Tibial nerve (tissue), 4 donors: ENCODE data around the gene DUS1L. TPM values are rescaled to one million over a fixed set of nuclear protein-coding genes. Genes with fewer than 3 reads are reported as not detected.

Experiments used
- DNase-seq, 2 donors: peaks; one replicate each; pipeline ENCODE4 v3.0.0-alpha.2; 2019; ENCODE audit warnings: low spot score in 2 of 2
- H3K27ac ChIP-seq, 4 donors: fragments of 200-600 bp; sonication (generic) in 3 of 4; one replicate each; pipeline ENCODE4 v1.5.1; 2017 to 2019; ENCODE audit warnings: mild to moderate bottlenecking in 1 of 4
- H3K27me3 ChIP-seq, 2 donors: fragments of 200-600 bp; sonication (generic) in 1 of 2; one replicate each; pipeline versions ENCODE4 v1.5.1 to v1.6.0; 2017 to 2019
- H3K36me3 ChIP-seq, 3 donors: fragments of 200-600 bp; sonication (generic); one replicate each; pipeline ENCODE4 v1.5.1; 2018 to 2019
- H3K4me1 ChIP-seq, 4 donors: fragments of 200-600 bp; sonication (generic) in 3 of 4; one replicate each; pipeline ENCODE4 v1.5.1; 2017 to 2019
- H3K4me3 ChIP-seq, 4 donors: fragments of 200-600 bp; sonication (generic) in 3 of 4; one replicate each; pipeline ENCODE4 v1.5.1; 2017 to 2019; ENCODE audit warnings: mild to moderate bottlenecking in 1 of 4, moderate library complexity in 1 of 4
- H3K9me3 ChIP-seq, 4 donors: fragments of 200-600 bp; sonication (generic) in 3 of 4; one replicate each; pipeline ENCODE4 v1.5.1; 2017 to 2019
- CTCF ChIP-seq, 5 experiments: fragments of 200-600 bp in 3 of 5; fragments of 450-650 bp in 2 of 5; sonication (generic) in 3 of 5; IDR thresholded peaks; one replicate each; pipeline ENCODE4 v1.5.1; 2016 to 2019; ENCODE audit warnings: antibody characterized with exemption in 5 of 5, mild to moderate bottlenecking in 3 of 5, moderate library complexity in 2 of 5
- EP300 ChIP-seq, 2 donors: sonication (generic); formaldehyde crosslinking; IDR thresholded peaks; one replicate each; pipeline ENCODE4 v1.6.1; 2017; ENCODE audit warnings: antibody characterized with exemption in 2 of 2, mild to moderate bottlenecking in 1 of 2
- POLR2A ChIP-seq, 2 donors: fragments of 450-650 bp; IDR thresholded peaks; one replicate each; pipeline ENCODE4 v1.6.1; 2017; ENCODE audit warnings: antibody characterized with exemption in 2 of 2, mild to moderate bottlenecking in 2 of 2, moderate library complexity in 2 of 2
- WGBS, 2 donors: methylation state at CpG; one replicate each; pipeline ENCODE4 v1.1.5; 2018; 5-methylcytosine and 5-hydroxymethylcytosine counted together
- total RNA-seq, 4 donors: library from RNA; depleted of rRNA; stranded (reverse); fragments of >200 nt; gene quantifications; one replicate each; pipeline ENCODE4 v1.1.0, GENCODE V29; 2016

DUS1L gene
- total RNA-seq, 4 donors from 2014 or later, result 85.2 to 179 (median 106) TPM

GRCh38 chr17:82072827-82073226 is 7.2 kb upstream of the DUS1L start:
- no peak for TF ChIP-seq CTCF (IDR thresholded peaks at IDR 0.05)
- no peak for TF ChIP-seq POLR2A (IDR thresholded peaks at IDR 0.05)
- TF ChIP-seq EP300 (IDR thresholded peaks at IDR 0.05), result no peak
- no peak overlapping the region for H3K4me3 ChIP-seq
- H3K27me3 ChIP-seq, result no peaks in the 10 kb centered on the region
- no peaks in the 10 kb centered on the region for H3K36me3 ChIP-seq
- H3K4me1 ChIP-seq, result peaks cover 0 to 9% (median 1%) of the 10 kb centered on the region in 4 donors
- 84 to 86% methylated on average over 6 of the region's 6 CpGs for WGBS, 2 donors
- no peak overlapping the region for H3K27ac ChIP-seq
- no peak for DNase-seq
- no peaks in the 10 kb centered on the region for H3K9me3 ChIP-seq

GRCh38 chr17:82070611-82071010 is 5.0 kb upstream of the DUS1L start:
- H3K27me3 ChIP-seq, result no peaks in the 10 kb centered on the region
- H3K27ac ChIP-seq, result no peak overlapping the region
- DNase-seq, result no peak
- peaks cover 0 to 9% (median 3%) of the 10 kb centered on the region in 4 donors for H3K4me1 ChIP-seq
- H3K4me3 ChIP-seq, result no peak overlapping the region
- no peaks in the 10 kb centered on the region for H3K36me3 ChIP-seq
- no peak for TF ChIP-seq EP300 (IDR thresholded peaks at IDR 0.05)
- no peak for TF ChIP-seq CTCF (IDR thresholded peaks at IDR 0.05)
- TF ChIP-seq POLR2A (IDR thresholded peaks at IDR 0.05), result no peak
- no peaks in the 10 kb centered on the region for H3K9me3 ChIP-seq

- Histone ChIP-seq H3K9me3 (no peaks in the 10 kb centered on the region), H3K27ac (peak overlapping the region; percentile 72 to 93 (median 84)), H3K4me1 (peaks cover 0 to 30% (median 14%) of the 10 kb centered on the region in 4 donors), H3K27me3 (no peaks in the 10 kb centered on the region), H3K36me3 (peaks cover 0 to 40% (median 10%) of the 10 kb centered on the region in 3 donors), H3K4me3 (peak overlapping the region; percentile 71 to 97 (median 86))
- WGBS, 2 donors, result 0% methylated on average over 7 to 37 of the region's 47 CpGs
- DNase-seq, result no peak
- no peak for TF ChIP-seq CTCF (IDR thresholded peaks at IDR 0.05)
- no peak for TF ChIP-seq EP300 (IDR thresholded peaks at IDR 0.05)
- TF ChIP-seq POLR2A (IDR thresholded peaks at IDR 0.05), result no peak
Measured at GRCh38 chr17:82065193-82065637, 389 bp downstream of the DUS1L start.

GRCh38 chr17:82064433-82065192 is 991 bp downstream of the DUS1L start:
- WGBS, 2 donors, result 45% methylated on average over 27 to 30 of the region's 36 CpGs
- no peak for DNase-seq
- Histone ChIP-seq H3K36me3 (peaks cover 0 to 46% (median 15%) of the 10 kb centered on the region in 3 donors), H3K27me3 (no peaks in the 10 kb centered on the region), H3K27ac (peak overlapping the region; percentile 72 to 93 (median 84)), H3K4me1 (peaks cover 0 to 30% (median 14%) of the 10 kb centered on the region in 4 donors), H3K9me3 (no peaks in the 10 kb centered on the region), H3K4me3 (peak overlapping the region; percentile 71 to 97 (median 86))
- no peak for TF ChIP-seq POLR2A (IDR thresholded peaks at IDR 0.05)
- TF ChIP-seq EP300 (IDR thresholded peaks at IDR 0.05), result no peak
- no peak for TF ChIP-seq CTCF (IDR thresholded peaks at IDR 0.05)
